SU-DHL-6 (cell line): ENCODE data around the gene NIPSNAP2.

Experiments
- EZH2phosphoT487 ChIP-seq: fragments of 200-600 bp; sonication (generic), shearing (Covaris generic); conservative IDR thresholded peaks from 2 replicates; pipeline ENCODE4 v1.6.1; 2018; ENCODE audit warnings: mild to moderate bottlenecking, antibody characterized with exemption, low read length, moderate library complexity, mixed read lengths
- TF ChIP-seq, protein P1 (sequence below): fragments of 200-600 bp; sonication (generic); IDR thresholded peaks from one replicate; pipeline ENCODE4 v1.5.1; 2017; ENCODE audit warnings: antibody characterized with exemption, mild to moderate bottlenecking, low read length, moderate library complexity; ENCODE audit not compliant: insufficient read depth, poor library complexity, severe bottlenecking

DNA sequence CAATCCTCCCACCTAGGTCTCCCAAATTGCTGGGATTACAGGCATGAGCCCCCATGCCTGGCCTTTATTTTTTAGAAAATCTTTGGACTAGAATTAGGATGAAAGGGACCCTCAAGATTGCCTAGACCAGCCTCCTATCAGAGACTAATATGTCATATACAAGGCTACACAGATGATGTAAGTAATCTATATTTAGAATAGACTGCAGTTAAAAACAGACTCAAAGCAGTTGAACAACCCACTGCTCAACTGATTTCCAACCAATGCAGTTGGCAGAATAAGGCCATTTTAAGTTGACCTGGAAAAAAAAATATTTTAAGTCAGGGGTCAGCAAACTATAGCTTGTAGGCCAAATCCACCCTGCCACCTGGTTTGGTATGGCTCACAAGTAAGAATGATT lies 59.1 kb downstream of the NIPSNAP2 start:
- TF ChIP-seq, protein P1, sequence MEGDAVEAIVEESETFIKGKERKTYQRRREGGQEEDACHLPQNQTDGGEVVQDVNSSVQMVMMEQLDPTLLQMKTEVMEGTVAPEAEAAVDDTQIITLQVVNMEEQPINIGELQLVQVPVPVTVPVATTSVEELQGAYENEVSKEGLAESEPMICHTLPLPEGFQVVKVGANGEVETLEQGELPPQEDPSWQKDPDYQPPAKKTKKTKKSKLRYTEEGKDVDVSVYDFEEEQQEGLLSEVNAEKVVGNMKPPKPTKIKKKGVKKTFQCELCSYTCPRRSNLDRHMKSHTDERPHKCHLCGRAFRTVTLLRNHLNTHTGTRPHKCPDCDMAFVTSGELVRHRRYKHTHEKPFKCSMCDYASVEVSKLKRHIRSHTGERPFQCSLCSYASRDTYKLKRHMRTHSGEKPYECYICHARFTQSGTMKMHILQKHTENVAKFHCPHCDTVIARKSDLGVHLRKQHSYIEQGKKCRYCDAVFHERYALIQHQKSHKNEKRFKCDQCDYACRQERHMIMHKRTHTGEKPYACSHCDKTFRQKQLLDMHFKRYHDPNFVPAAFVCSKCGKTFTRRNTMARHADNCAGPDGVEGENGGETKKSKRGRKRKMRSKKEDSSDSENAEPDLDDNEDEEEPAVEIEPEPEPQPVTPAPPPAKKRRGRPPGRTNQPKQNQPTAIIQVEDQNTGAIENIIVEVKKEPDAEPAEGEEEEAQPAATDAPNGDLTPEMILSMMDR = no peak
- no peak for TF ChIP-seq EZH2phosphoT487
